T-helper 1 cell (primary cell): Measurements from ENCODE around the gene DRD4.
"Not testable (repeated sequence)": the region's sequence is repeated elsewhere in the genome, so short reads cannot be mapped to it uniquely, and the experiment has no call there.

ENCODE experiments used
- DNase-seq, 5 donors: peaks; one replicate each; pipeline ENCODE4 v3.0.0-alpha.2; 2012 to 2020

The DRD4 gene

DNA sequence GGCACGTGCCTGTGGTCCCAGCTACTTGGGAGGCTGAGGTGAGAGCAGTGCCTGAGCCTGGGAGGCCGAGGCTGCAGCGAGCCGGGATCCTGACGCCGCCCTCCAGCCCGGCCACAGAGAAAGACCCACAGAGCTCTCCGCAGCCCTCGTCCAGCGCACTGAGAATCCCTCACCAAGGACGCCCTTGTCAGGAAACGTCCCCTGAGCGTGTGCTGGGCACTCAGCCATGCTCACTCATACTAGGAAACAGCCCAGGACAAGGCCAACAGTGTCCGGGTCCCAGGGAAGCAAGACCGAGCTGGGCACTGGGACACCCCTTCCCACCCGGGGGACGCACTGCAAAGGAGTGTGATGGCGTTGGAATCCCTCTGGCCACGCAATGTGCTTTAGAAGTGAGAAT is 43.4 kb downstream of the DRD4 start:
- DNase-seq = no peak

DNA sequence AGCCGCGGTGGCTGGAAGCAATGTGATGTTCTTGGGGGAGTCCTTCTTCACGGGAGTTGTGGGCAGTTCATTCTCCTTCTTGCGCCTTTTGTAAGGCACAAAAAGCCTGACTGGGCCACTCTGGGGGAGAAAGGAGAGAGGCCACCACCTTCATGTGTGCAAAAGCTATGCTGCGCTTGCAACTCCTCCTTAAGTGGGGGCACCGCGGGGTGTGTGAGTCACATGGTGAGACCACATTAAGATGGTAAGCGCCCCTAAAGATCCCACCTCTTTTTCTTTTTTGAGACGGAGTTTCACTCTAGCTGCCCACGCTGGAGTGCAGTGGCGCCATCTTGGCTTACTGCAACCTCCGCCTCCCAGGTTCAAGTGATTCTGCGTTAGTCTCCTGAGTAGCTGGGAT is 43.9 kb downstream of the DRD4 start:
- no peak for DNase-seq

DNA sequence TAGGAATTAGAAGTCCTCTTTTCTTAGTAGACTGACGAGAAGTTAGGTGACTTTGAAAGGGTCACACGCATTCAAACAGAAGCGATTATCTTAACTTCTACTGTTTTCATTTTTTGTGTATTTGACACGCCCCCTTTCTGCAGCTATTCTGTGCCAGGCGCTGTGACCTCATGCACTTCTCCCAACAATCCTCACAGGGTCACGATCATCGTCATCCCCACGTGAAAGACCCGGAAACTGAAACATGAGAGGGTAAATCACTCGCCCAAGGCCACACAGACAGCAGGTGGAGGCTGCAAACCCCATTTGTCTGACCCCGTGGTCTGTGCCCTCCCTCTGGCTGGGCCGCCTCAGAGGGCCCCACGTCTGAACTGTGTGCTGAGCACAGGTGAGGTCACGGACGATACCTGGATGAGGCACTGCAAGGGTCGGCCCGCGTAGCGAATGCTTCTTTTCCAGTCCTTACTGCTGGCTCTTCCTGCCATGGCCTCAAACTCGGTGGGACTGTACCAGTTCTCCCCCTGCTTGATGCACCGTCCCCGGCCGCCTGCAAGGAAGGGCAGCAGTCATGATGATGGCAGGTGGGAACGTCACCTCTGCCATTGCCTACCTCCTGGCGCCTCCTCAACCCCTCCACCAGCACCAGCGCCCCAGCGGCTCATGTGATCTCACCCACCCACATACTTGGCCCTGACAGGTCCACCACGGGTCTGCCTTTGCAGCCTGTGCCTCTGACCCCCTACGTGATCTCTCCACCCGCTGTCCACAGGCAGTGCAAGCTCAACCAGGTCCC is 49.6 kb downstream of the DRD4 start:
- DNase-seq = no peak

DNA sequence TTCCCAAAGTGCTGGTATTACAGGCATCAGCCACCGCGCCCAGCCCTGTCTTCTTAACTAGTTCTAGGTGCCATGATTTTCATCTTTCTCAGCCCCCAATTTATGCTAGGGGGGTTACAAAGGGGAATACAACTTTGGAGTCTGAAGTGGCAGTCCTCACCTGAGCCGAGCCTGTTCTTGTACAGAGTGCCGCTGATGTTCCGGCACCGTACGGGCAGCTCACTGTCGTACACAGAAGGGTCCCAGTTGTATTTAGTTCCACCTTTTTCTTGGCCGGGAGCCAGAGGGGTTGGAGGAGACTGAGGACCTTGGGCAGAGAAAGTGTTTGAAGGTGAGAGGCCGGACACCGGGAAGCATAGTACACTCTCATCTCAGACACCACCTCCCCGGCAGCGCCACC is 50.7 kb downstream of the DRD4 start:
- no peak for DNase-seq

DNA sequence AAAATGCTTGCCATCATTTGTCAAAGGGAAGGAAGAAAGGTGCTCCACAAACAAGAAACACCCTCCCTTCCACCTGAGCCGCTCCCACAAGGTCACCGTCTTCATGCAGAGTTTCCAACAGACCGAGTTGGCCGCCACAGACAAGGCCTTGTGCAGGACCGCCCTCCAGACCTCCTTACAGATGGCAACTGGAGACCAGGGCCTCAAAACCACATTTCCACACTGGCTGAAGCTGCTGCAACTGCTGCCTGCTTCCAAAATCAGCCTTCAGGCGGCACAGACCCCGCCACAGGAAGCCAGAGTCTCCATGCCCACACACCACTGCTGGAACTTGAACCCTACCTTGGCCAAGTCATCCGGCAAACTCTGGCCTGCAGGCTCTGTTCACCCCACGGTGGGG is 51.6 kb downstream of the DRD4 start:
- no peak for DNase-seq

DNA sequence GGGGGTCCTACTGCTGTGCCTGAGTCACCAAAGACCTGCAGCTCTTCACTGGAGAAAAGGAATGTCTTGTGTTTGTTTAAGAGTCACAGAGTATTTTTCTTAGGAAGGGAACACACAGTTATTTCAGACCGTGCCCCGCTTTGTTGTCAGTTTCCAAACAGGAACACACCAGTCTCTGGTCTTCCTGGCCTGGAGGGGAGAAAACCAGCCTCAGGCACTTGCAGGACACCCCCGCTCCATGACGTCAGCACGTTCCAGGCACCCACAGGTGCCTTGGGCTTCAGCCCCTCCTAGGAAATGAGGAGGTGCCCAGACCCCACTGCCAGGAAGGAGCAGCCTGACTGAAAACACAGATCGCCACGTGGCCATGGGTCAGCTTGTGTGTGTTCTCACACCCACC is 52.6 kb downstream of the DRD4 start:
- DNase-seq = no peak

DNA sequence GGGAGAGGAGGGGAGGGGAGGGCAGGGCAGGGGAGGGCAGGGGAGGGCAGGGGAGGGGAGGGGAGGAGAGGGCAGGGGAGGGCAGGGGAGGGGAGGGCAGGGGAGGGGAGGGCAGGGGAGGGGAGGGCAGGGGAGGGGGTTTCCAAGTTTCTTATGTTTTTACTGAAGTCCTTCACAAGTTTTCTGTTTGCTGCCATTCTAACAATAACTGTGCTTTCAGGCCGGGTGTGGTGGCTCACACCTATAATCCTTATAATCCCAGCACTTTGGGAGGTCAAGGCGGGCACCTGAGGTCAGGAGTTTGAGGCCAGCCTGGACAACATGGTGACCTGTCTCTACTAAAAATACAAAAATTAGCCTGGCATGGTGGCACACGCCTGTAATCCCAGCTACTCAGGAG is 53.2 kb downstream of the DRD4 start:
- not testable (repeated sequence) for DNase-seq
